Naive thymus-derived CD4-positive, alpha-beta T cell (primary cell): Measurements from ENCODE around the gene PHLPP1. TPM values are rescaled to one million over a fixed set of nuclear protein-coding genes. Genes with fewer than 3 reads are reported as not detected.
A peak's percentile ranks its signal among the peaks of the same experiment; 100 is the strongest.

ENCODE experiments used
- ATAC-seq: fragments of 150-1000 bp; cut with Tn5 transposase; 2 replicates; pipeline ENCODE4 v1.10.0; 2021; ENCODE audit warnings: mild to moderate bottlenecking, moderate library complexity
- CTCF ChIA-PET: fragments of 350-600 bp; sonication (Branson Sonifier 250); formaldehyde crosslinking; loops from one replicate; lab custom pipeline; 2021; ENCODE audit warnings: antibody characterized with exemption; lab: Charles Lee
- POLR2A ChIA-PET: fragments of 350-600 bp; sonication (Branson Sonifier 250); formaldehyde crosslinking; loops from one replicate; lab custom pipeline; 2021; ENCODE audit warnings: antibody characterized with exemption, inconsistent platforms; lab: Charles Lee
- DNase-seq, 9 donors: peaks; one replicate each; pipeline versions ENCODE4 v3.0.0 to v3.0.0-alpha.2; 2020 to 2022; ENCODE audit warnings: mixed read lengths in 1 of 9
- H3K27ac ChIP-seq: one replicate; pipeline ENCODE4 v1.7.0; 2013; ENCODE audit warnings: mild to moderate bottlenecking, low read depth, low read length, moderate library complexity
- H3K27me3 ChIP-seq, 2 donors: one replicate each; pipeline ENCODE4 v1.7.0; 2013; ENCODE audit warnings: low read length in 2 of 2, mild to moderate bottlenecking in 2 of 2, moderate library complexity in 2 of 2; ENCODE audit not compliant: control insufficient read depth in 2 of 2, insufficient read depth in 2 of 2
- H3K36me3 ChIP-seq, 3 experiments: 1 replicate in 2 of 3; 2 replicates in 1 of 3; pipeline ENCODE4 v1.7.0; 2013; ENCODE audit warnings: low read length in 3 of 3, mild to moderate bottlenecking in 3 of 3, moderate library complexity in 1 of 3; ENCODE audit not compliant: insufficient read depth in 3 of 3, control insufficient read depth in 2 of 3
- H3K4me1 ChIP-seq, 2 donors: one replicate each; pipeline ENCODE4 v1.7.0; 2013; ENCODE audit warnings: low read length in 2 of 2, mild to moderate bottlenecking in 2 of 2, moderate library complexity in 1 of 2; ENCODE audit not compliant: control insufficient read depth in 2 of 2, insufficient read depth in 2 of 2
- H3K4me3 ChIP-seq: 2 replicates; pipeline ENCODE4 v1.7.0; 2013; ENCODE audit warnings: mild to moderate bottlenecking, low read length
- H3K9me3 ChIP-seq, 3 experiments: 1 replicate in 2 of 3; 2 replicates in 1 of 3; pipeline ENCODE4 v1.7.0; 2013; ENCODE audit warnings: low read length in 3 of 3; ENCODE audit not compliant: control insufficient read depth in 2 of 3
- H3K27ac Mint-ChIP-seq, 9 donors: one replicate each; pipeline ENCODE4 v1.8.0; 2020 to 2022; ENCODE audit warnings: mixed read lengths in 9 of 9, mild to moderate bottlenecking in 8 of 9, moderate library complexity in 5 of 9, inconsistent platforms in 2 of 9
- H3K27me3 Mint-ChIP-seq, 5 donors: one replicate each; pipeline ENCODE4 v1.8.0; 2021 to 2022; ENCODE audit warnings: mixed read lengths in 5 of 5, mild to moderate bottlenecking in 1 of 5
- H3K36me3 Mint-ChIP-seq, 5 donors: one replicate each; pipeline ENCODE4 v1.8.0; 2020 to 2022; ENCODE audit warnings: mixed read lengths in 5 of 5, mild to moderate bottlenecking in 3 of 5, inconsistent platforms in 1 of 5
- H3K4me1 Mint-ChIP-seq, 7 donors: one replicate each; pipeline ENCODE4 v1.8.0; 2020 to 2022; ENCODE audit warnings: mixed read lengths in 7 of 7, mild to moderate bottlenecking in 3 of 7, inconsistent platforms in 1 of 7
- H3K4me3 Mint-ChIP-seq, 10 donors: one replicate each; pipeline ENCODE4 v1.8.0; 2020 to 2022; ENCODE audit warnings: mild to moderate bottlenecking in 10 of 10, mixed read lengths in 10 of 10, moderate library complexity in 6 of 10, inconsistent platforms in 2 of 10
- H3K9me3 Mint-ChIP-seq, 11 donors: one replicate each; pipeline ENCODE4 v1.8.0; 2020 to 2022; ENCODE audit warnings: mixed read lengths in 11 of 11, mild to moderate bottlenecking in 4 of 11, inconsistent platforms in 1 of 11, moderate library complexity in 1 of 11
- intact Hi-C, 2 donors: fragments of 100-400 bp; cut with micrococcal nuclease; formaldehyde crosslinking; loops; one replicate each; pipeline ENCODE4 v1.15.1; 2023
- polyA plus RNA-seq, 2 donors: library from polyadenylated mRNA; unstranded; fragments of 300-500 nt; fragmentation: Illumina TruSeq; gene quantifications; one replicate each; pipeline ENCODE4 v1.2.3, GENCODE V29; 2021
- total RNA-seq, 6 experiments: library from RNA in 5 of 6; stranded (reverse) in 5 of 6; gene quantifications; 1 replicate in 5 of 6; 2 replicates in 1 of 6; pipeline ENCODE4 v1.2.3 and lab custom pipeline; 2021 to 2026

The PHLPP1 gene
- total and polyA plus RNA-seq, 7 experiments from 2014 or later, result 0.07 to 9.7 (median 6.9) TPM

- peaks cover 0 to 4% (median 3%) of the 10 kb centered on the region in 5 donors for H3K36me3 Mint-ChIP-seq
- H3K4me3 ChIP-seq, result no peak overlapping the region
- ATAC-seq (peak; percentile 46), DNase-seq (peak in 5 of 9 donors; percentile 8 to 24 (median 12))
- peaks cover 10 to 18% (median 12%) of the 10 kb centered on the region in 7 donors for H3K4me1 Mint-ChIP-seq
- H3K27ac ChIP-seq, result no peak overlapping the region
- no peaks in the 10 kb centered on the region for H3K27me3 ChIP-seq
- peak overlapping the region in 4 of 10 donors; percentile 3 to 36 (median 16) for H3K4me3 Mint-ChIP-seq
- peaks cover 0 to 4% of the 10 kb centered on the region in 2 donors for H3K4me1 ChIP-seq
- POLR2A ChIA-PET, result no interaction called here
- CTCF ChIA-PET, result no interaction called here
- H3K27ac Mint-ChIP-seq, result peak overlapping the region in 2 of 9 donors; percentile 41 to 60
- H3K27me3 Mint-ChIP-seq, result no peaks in the 10 kb centered on the region
- intact Hi-C loops, result no loop called here
- peaks cover 0 to 1% (median 0%) of the 10 kb centered on the region in 11 donors for H3K9me3 Mint-ChIP-seq
- no peaks in the 10 kb centered on the region for H3K36me3 ChIP-seq
- H3K9me3 ChIP-seq, result no peaks in the 10 kb centered on the region
Observed at GRCh38 chr18:62771494-62772270, 56.3 kb downstream of the PHLPP1 start.

GRCh38 chr18:62772860-62773584 is 57.7 kb downstream of the PHLPP1 start:
- Histone ChIP-seq H3K27ac (no peak overlapping the region), H3K4me1 (peaks cover 0 to 4% of the 10 kb centered on the region in 2 donors), H3K27me3 (no peaks in the 10 kb centered on the region), H3K9me3 (no peaks in the 10 kb centered on the region), H3K36me3 (no peaks in the 10 kb centered on the region), H3K4me3 (no peak overlapping the region)
- CTCF ChIA-PET, result no interaction called here
- Mint-ChIP-seq H3K27me3 (no peaks in the 10 kb centered on the region), H3K4me1 (peaks cover 7 to 14% (median 10%) of the 10 kb centered on the region in 7 donors), H3K27ac (no peak overlapping the region), H3K4me3 (no peak overlapping the region), H3K9me3 (peaks cover 0 to 1% (median 0%) of the 10 kb centered on the region in 11 donors), H3K36me3 (peaks cover 0 to 4% (median 3%) of the 10 kb centered on the region in 5 donors)
- intact Hi-C loops, result no loop called here
- DNase-seq (no peak), ATAC-seq (no peak)
- POLR2A ChIA-PET, result no interaction called here

GRCh38 chr18:62773691-62774090 is 58.4 kb downstream of the PHLPP1 start:
- CTCF ChIA-PET, result no interaction called here

GRCh38 chr18:62776024-62776570 is 60.8 kb downstream of the PHLPP1 start:
- DNase-seq, result no peak
- H3K27ac ChIP-seq, result no peak overlapping the region
- no peak for ATAC-seq
- H3K27ac Mint-ChIP-seq, result no peak overlapping the region
- no peak overlapping the region for H3K4me3 ChIP-seq
- no peaks in the 10 kb centered on the region for H3K36me3 ChIP-seq
- H3K9me3 Mint-ChIP-seq, result peaks cover 0 to 2% (median 0%) of the 10 kb centered on the region in 11 donors
- H3K4me3 Mint-ChIP-seq, result no peak overlapping the region
- no peaks in the 10 kb centered on the region for H3K27me3 Mint-ChIP-seq
- ChIA-PET CTCF (no interaction called here), POLR2A (no interaction called here)
- H3K9me3 ChIP-seq, result no peaks in the 10 kb centered on the region
- intact Hi-C loops, result no loop called here
- H3K36me3 Mint-ChIP-seq, result peaks cover 0 to 4% (median 3%) of the 10 kb centered on the region in 5 donors
- H3K4me1 Mint-ChIP-seq, result peaks cover 7 to 17% (median 10%) of the 10 kb centered on the region in 7 donors
- peaks cover 0 to 4% of the 10 kb centered on the region in 2 donors for H3K4me1 ChIP-seq
- no peaks in the 10 kb centered on the region for H3K27me3 ChIP-seq

More at GRCh38 chr18:62773691-62774090, 58.4 kb downstream of the PHLPP1 start:
- no peaks in the 10 kb centered on the region for H3K9me3 Mint-ChIP-seq
- H3K4me1 Mint-ChIP-seq, result peaks cover 7 to 14% (median 10%) of the 10 kb centered on the region in 7 donors
- Histone ChIP-seq H3K4me1 (peaks cover 0 to 4% of the 10 kb centered on the region in 2 donors), H3K27me3 (no peaks in the 10 kb centered on the region), H3K27ac (no peak overlapping the region), H3K4me3 (no peak overlapping the region), H3K9me3 (no peaks in the 10 kb centered on the region), H3K36me3 (no peaks in the 10 kb centered on the region)
- H3K4me3 Mint-ChIP-seq, result no peak overlapping the region
- H3K27me3 Mint-ChIP-seq, result no peaks in the 10 kb centered on the region
- POLR2A ChIA-PET, result no interaction called here
- intact Hi-C loops, result no loop called here
- no peak overlapping the region for H3K27ac Mint-ChIP-seq
- ATAC-seq (no peak), DNase-seq (no peak)
- peaks cover 0 to 4% (median 3%) of the 10 kb centered on the region in 5 donors for H3K36me3 Mint-ChIP-seq

GRCh38 chr18:62777814-62778213 is 62.5 kb downstream of the PHLPP1 start:
- Histone ChIP-seq H3K27me3 (no peaks in the 10 kb centered on the region), H3K27ac (no peak overlapping the region), H3K36me3 (no peaks in the 10 kb centered on the region), H3K9me3 (no peaks in the 10 kb centered on the region), H3K4me3 (no peak overlapping the region), H3K4me1 (no peaks in the 10 kb centered on the region)
- peaks cover 0 to 2% (median 0%) of the 10 kb centered on the region in 11 donors for H3K9me3 Mint-ChIP-seq
- no peak overlapping the region for H3K27ac Mint-ChIP-seq
- ATAC-seq (no peak), DNase-seq (no peak)
- intact Hi-C loops, result no loop called here
- H3K36me3 Mint-ChIP-seq, result peaks cover 0 to 4% (median 3%) of the 10 kb centered on the region in 5 donors
- CTCF ChIA-PET, result no interaction called here
- H3K4me1 Mint-ChIP-seq, result peaks cover 0 to 12% (median 0%) of the 10 kb centered on the region in 7 donors
- POLR2A ChIA-PET, result no interaction called here
- no peak overlapping the region for H3K4me3 Mint-ChIP-seq
- H3K27me3 Mint-ChIP-seq, result peaks cover 0 to 2% (median 0%) of the 10 kb centered on the region in 5 donors

GRCh38 chr18:62778976-62779869 is 63.9 kb downstream of the PHLPP1 start:
- Mint-ChIP-seq H3K9me3 (peaks cover 0 to 2% (median 0%) of the 10 kb centered on the region in 11 donors), H3K4me1 (peaks cover 2 to 13% (median 7%) of the 10 kb centered on the region in 7 donors), H3K27ac (peak overlapping the region in 1 of 9 donors; percentile 46), H3K27me3 (peaks cover 0 to 2% (median 0%) of the 10 kb centered on the region in 5 donors), H3K36me3 (peaks cover 0 to 2% (median under 1%) of the 10 kb centered on the region in 5 donors), H3K4me3 (no peak overlapping the region)
- H3K4me1 ChIP-seq, result no peaks in the 10 kb centered on the region
- DNase-seq, result no peak
- no peak overlapping the region for H3K4me3 ChIP-seq
- H3K27me3 ChIP-seq, result no peaks in the 10 kb centered on the region
- H3K27ac ChIP-seq, result no peak overlapping the region
- CTCF ChIA-PET, result no interaction called here
- no peak for ATAC-seq
- no peaks in the 10 kb centered on the region for H3K9me3 ChIP-seq
- POLR2A ChIA-PET, result no interaction called here
- intact Hi-C loops, result no loop called here
- H3K36me3 ChIP-seq, result no peaks in the 10 kb centered on the region
